Measurements from ENCODE around the gene HOXA7.

The HOXA7 gene

DNA sequence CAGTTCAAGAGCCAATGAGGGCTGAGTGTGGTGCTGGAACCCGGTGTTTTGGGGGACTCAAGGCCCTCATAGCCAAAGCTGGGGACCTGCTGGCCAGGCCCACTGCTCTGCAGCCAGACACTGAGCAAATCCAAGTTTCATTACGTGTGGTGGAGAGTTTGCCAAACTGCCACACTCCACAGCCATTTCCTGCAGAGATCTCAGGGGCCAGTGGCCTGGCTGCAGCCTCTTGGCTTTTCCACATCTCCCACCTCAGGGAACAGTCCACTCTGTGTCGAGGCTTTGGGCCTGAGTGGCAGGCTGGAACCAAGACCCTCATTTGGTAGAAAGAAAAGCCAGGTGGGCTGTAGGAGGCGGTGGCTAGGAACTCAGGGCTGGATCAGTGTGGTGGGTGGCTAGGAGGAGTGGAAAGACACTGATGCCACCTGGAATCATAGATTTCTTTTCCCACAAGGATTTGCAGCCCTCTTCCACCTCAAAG is 25.4 kb upstream of the HOXA7 start:
- no peak for DNase-seq

DNA sequence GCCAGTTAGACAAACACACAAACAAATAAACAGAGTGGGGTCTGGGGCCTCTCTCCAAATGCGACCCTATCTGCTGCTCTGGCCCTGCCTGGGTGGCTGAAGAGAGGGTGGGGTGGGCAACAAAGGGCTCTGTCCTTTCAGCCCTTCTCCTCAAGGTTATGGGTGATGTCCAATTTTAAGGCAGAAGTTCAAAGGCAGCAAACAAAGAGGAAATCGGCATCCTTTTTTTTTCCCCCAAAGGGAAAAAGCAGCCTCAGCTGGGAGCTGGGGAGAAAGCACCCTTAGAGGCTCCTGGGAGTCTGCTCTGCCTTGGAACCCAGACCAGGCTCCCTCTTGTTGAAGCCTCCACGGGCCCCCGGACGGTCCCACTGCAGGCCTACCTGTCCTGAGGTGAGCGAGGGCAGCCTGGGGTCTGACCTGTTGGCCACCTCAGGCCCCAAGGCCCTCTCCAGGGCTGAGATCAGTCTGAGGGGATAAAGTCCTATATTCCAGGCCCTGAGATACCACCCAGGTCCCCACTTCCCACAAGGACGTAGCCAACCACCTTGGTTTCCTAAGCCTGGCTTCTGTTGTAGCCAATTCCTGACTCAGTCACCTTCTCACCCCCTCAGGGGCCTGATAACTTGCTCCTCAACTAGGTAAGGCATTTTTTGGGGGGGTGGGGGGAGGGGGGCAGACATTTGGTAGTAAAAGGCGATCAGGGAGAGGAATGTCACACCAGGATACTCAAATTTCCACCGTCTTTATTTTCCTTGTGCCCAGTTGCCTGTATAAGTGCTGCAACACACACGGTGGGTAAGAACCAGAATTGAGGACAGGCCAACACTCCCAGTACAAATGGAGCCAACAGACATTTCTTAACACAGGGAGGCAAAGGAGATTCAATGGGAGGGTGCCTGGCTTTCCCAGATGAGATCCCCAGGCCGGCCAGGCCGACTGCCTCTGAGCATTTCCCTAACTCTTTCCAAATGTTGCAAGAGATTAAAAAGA is 24.3 kb upstream of the HOXA7 start:
- no peak for DNase-seq

DNA sequence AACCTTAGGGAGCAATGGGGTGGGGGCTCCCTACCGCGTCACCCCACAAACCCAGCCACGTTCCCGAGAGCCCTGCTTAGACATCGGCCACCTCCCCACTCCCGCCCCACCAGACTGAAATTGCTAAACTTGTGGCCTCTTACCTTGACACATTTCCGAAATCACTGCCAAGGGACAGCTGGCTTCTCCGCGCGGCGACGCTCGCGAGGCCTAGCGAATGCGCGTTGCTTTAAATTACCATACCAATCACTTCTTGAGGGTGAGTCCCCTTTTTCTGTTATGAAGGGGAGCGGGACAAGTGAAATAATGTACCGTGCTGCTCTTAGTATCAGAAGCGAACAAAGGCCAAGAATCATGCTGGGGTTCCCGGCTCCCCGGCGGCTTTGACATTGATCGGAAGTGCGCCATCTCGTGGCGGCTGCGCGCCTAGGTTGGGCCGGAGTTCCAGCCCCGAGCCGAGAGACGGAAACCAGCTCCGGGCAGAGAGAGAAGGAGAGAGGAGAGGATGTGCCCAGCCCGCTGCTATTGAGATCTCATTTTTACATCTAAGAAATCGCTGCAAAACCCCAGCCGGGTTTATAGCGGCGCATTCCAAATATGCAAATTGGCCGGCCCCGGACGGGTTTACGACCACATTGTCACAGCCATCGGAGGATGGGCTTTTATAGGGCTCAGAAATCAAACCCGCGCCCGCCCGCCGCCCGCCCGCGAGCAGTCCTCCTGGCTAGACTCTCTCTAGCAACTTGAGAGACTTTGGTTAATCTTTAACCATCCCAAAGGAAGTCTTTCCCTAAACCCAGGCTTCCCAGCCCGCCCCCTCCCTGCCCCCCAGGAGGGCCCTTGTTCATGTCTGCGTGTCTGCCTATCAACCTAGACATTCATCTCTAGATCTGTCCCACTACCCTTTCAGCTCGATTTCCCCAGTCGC is 23.3 kb upstream of the HOXA7 start:
- DNase-seq, result peak; percentile 56 to 62

- DNase-seq, result no peak
These were observed 22.6 kb upstream of the HOXA7 start for GRCh38 chr7:27179030-27179429.

DNA sequence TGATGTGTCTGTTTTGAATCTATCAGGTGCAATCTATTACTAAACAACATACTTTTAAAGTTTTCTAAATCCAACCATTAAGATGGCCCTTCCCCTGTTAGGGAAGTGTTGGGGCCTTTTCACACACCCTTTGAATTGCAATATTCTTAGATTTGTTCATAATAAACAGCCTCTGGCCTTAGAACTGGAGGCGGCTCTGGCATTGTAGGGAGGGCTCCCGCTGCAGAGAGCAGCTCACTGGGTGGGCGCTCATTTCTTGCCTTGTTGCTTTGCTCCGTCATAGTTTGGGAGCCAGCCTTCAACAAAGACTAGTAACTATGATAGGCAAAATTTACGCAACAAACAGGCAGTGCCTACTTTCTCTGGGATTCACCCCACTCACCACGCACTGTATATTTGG is 21.9 kb upstream of the HOXA7 start:
- no peak for DNase-seq

DNA sequence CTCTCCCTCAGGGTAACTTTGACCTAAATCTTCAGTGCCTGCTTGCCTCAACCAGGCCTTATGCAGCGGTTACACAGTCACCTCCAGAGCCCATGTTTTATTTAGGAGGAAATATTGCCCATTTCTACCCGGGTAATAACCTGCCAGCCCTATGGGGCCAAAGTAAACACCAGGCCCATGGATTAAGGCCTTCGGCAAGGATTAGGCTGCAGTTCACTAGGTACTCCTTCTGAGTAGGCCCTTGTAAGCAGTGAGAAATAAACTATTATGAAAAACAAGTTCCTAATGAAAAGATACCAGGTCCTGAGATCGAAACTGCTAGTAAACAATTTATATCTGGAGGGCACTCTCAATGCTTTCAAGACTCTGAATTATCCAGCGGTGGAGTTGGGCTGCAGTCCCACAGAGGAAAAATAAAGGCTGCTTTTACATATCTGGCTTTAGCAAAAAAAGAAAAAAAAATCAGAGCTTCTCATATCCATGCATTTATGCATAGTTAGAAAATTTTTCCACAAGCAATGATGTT is 21.4 kb upstream of the HOXA7 start:
- DNase-seq, result no peak

DNA sequence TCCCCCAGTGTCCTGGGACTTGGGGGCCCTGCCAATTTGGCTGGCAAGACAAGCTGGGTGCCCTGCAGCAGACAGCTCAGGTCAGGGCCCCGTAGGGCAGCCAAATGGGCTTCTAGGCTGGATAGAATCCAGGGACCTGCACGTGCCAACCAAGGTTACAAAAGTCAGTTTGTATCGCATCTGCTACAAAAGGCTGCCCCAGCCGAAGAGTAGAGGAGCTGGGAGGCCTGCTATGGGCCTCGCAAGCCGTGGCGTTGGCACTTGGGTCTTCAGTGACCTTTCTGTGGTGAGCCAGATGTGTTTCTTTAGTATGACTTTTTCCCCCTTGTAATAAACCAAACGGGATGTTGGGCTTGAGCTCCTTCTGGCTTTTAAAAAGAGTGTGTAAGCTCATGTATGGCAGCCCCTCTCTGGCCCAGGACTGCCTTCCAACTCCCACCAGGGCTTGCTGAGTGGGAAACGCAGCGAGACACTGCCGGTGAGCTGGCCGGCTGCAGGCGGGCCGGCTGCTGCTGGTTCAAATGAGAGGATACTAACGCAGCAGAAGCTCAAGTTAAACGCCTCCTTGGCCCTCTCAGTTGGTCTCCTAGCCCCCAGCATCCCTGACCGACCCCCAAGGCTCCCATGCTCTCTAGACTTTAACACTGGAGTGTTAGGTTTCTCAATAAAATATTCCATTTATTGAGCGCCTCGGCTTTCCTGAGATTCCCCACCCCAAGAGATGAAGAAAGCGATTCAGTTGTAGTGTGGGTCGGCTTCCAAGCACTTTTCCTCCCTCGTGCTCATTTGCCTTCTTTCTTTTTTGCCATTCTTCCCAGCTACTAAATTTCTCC is 20.7 kb upstream of the HOXA7 start:
- no peak for DNase-seq

DNA sequence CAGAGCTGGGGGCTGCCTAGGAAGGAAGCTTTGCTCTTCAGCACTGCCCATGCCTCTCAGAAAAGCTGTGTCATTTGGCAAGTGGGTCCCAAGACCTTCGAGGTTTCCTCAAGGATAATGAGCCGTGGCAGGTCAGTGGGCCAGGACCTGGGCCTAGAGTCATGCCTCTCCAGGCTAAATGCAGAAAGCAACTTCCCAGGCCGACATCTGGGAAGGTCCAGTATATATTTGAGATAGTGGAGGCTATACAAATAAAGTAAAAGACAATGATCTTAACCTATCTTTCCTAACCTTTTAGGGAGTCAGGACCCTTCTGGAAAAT is 20.0 kb upstream of the HOXA7 start:
- no peak for DNase-seq

DNA sequence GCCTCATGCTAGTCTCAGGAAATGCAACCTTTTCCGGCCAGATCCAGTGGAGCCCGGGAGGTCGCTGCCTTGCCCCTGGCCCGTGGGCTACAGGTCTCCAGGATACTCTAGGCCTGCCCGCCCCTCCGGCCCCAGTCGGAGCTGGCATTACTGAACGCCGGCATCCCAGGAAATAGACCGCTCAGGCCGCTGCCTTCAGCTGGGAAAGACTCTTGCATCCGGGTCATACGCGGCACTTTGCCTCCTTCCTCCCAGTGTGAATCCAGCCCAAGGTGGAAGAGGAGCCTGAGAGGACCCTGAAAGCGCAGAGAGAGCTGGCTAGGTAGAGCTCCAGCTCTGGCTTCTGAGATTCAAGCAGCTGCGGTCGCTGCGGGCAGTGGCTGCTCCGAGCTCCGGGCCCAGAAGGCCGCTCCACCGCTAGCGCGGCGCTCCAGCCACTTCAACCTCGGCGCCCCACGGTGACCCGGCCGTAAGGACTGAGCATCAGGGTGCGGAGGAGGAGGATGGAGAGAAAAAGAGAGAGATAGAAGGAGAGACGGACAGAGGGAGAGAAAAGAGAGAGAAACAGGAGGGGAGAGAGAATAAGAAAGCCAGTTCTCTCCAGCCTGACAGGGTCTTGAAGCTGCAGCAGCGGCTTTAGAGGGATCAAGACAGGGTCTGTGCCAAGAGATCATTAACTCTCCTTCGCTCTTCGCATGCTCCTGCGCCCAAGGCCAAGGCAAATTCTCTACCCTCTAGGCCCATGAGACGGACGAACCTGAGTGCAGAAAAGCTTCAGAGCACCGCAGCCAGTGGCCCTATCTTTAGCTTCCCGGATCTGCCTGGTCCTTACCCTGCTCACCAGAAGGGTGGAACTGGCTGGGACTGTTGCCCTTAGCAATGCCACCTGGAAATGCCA is 19.4 kb upstream of the HOXA7 start:
- no peak for DNase-seq

DNA sequence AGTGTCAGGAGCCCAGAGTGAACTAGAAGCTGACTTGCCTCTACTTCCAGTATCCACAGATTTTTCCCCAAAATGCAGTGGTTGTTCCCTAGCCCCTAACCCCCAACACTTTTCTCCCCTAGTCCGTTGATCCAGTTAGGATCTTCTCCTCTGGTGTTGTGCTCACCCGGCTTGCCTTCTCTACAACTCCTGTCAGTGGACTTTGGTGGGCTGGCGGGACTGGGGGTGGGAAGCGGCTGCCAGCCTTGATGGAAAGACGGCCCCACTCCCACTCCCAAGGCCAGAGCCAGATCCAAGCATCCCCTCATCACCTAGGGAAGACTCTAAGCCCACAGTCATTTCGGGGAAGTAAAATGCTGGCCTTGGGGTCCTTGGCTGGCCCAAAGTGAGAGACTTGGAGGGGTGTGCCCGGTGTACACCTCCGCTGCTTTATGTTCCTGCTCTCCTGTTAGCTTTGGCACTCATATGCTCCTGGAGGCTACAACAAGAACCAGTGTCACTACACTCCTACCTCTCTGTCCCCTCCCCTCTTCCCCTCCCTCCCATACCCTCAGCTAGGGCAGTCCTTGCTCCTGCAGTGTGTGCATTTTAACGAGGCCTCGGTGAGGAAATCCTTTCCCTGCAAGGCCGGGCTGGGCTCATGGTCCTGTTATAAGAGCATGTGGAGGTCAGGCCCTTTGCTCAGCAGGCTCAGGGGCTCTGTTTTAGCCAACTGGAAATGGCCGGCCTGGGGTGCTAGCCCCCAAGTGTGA is 18.6 kb upstream of the HOXA7 start:
- no peak for DNase-seq

GRCh38 chr7:27173956-27174873 is 17.7 kb upstream of the HOXA7 start, which contains the start of gene HOXA10:
Gene HOXA10, minus strand, starts transcription at chr7:27174320. Its CDS starts 14 bp downstream, at chr7:27174306.
- no peak for DNase-seq

GRCh38 chr7:27173511-27173955 is 17.1 kb upstream of the HOXA7 start:
- peak in 1 of 2 donors; percentile 44 for DNase-seq

- DNase-seq, result no peak
These were observed 16.5 kb upstream of the HOXA7 start for GRCh38 chr7:27172823-27173510.

DNA sequence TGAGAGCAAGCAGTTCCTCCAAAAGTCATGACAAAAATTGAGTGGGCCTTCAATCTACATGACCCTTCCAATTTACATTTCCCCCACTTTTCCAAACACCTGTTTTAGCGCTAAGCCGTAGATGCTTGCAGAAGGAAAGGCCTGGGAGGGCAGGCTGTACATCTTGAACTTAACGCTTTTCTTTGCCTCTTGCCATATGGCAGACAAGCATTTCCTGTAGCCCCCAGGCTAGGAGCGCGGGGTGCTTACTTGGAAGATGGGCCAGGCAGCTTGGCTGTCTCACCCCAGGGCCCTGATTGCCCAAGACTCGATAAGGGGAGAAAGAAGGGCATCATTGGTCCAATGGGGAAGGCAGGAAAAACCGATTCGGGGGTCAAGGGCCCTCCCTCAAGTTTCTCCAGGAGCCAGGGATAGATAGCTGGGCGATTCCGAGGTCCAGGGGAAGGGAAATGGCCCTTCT is 15.9 kb upstream of the HOXA7 start:
- no peak for DNase-seq

DNA sequence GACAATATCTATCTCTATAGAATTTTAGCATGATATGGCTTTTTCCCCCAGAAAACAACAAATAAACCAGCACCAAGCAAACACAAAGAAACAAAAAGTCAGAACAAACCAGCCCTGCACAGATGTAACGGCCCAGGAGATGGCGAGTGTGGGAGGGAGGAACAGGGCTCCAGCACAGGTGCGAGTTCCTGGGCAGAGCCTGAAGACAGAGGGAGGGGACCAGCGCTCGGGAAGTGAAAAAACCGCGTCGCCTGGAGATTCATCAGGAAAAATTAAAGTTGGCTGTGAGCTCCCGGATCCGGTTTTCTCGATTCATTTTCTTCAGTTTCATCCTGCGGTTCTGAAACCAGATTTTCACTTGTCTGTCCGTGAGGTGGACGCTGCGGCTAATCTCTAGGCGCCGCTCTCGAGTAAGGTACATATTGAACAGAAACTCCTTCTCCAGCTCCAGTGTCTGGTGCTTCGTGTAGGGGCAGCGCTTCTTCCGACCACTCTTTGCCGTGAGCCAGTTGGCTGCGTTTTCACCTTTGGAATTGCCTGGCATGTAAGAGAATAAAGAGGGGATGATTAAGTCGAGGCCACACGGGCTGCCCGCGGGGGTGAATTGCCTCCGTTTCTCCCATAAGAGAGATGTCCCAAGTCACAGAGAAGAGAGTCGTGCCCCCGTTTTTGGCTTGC is 15.3 kb upstream of the HOXA7 start:
- no peak for DNase-seq

DNA sequence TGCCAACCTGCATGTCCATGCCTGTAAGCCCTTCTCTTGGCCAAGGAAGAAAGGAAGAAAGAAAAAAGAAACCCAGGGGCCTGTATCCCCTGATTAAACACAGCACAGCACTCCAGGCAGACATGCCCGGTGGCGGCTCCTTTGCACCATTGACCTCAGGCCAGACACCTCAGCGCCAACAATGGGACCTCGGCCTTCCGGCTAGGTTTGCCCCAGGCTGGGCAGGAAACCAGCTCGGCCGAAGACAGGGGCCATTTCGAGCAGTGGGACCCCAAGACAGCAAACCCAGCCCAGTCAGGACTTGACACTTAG is 14.8 kb upstream of the HOXA7 start:
- no peak for DNase-seq

DNA sequence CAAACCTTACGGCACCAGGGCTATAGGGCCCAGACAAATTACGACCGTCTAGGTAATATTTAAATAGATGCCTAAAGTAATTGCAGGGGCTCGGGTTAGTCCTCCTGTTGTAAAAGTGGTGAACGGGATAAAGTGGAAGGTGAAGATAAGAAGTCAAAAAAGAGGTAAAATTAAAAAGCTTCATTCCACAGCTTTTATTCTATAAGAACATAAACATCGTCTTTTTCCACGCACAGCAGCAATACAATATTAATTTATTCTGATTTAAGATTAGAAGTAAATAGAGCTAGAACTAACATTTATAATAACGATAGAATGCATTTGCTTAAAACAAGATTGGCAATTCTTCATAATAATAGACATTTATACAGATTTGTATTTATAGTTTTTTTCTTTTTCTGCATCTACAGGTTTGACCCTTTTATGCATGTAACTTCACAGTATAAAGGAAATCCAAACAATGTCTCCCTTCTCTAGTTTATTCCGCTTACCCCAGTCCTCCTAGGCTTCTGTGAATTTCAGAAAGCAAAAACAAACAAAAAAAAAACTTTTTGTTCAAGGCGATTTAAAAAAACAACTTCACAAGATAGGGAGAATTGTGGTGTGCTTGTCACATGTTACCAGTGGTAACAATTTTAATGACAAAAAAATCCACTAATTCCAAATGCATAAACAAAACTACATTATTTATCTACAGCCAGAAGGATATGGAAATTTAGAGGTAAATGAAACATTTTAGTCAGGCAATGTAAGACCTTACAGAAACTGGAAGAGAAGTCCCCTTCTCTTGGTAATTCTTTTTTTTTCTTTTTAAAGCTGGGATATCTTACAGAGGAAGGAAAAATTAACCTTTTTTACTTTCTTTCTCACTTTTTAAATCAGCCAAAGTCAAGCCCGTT is 14.2 kb upstream of the HOXA7 start:
- no peak for DNase-seq
